ELF-1 (cell line): ENCODE results near the gene LCT.
A peak's percentile ranks its signal among the peaks of the same experiment; 100 is the strongest.

Experiments
- DNase-seq: peaks from one replicate; pipeline ENCODE4 v3.0.0-alpha.2; 2016; ENCODE audit warnings: low read depth, low spot score

LCT gene

DNA sequence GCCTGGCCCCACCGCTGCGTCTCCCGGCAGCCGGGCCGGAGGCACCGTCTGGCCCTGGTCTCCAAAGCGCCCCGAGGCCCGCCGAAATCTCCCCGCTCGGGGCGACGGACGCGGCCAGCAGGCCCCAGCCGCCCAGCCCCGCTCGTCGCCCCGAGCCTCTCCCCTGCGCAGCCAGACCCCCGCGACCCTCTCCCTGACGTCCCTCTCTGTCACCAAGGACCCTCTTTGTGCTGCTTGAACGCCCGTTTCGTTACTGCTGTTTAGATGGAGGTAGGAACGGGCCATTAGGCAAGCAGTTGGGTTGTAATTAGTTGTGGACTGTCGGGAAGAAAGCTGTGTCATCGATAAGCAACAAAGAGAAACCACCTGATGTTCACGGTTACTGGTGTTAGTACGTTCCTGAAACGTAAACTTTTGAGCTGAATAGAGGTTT, 94.6 kb downstream of the LCT start:
- DNase-seq: peak; percentile 76

DNA sequence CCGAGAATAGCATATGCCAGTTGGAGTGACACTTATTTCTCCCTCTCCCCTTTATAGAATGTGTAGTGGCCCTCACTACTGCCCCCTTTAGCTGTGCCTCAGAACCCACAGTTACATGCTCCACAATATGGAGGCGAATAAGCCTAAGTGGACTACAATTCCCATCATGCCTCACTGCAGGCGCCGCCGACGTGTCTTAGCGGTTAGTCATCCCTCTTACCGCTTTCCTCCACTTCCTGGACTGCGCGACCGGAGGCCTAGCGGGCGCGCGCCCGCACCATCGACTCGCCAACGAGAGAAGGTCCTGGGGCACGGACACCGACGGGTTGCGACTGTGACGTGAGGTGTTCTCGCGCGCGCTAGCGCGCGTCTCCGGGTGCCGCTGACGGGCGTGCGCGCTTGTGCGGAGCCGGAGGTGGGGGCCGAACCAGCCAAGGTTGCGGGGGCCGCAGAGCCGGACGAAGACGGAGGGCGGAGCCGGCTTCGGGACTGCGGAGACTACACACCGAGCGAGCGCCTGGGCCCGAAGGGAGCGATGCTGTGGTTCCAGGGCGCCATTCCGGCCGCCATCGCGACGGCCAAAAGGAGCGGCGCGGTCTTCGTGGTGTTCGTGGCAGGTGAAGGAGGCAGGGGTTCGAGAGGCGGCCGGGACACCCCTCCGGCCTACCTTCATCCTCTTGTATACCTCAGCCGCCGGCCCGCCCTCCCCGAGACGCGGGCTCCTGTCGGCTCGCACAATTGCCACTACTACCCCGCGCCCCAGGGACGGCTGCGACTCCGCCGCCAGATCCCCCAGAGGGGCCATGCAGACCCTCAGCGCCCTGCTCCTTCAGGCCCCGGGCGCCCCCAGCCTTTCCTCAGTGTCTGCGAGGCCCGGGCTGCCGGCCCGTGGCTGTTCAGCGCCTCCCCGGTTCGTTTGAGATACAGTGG, 95.3 kb downstream of the LCT start, which contains the start of gene UBXN4:
Gene UBXN4 (plus strand): TSS at position 461 of the 930 bp plus-strand sequence. CDS start 75 bp downstream, at position 536.
- peak; percentile 99 for DNase-seq

- DNase-seq: no peak
Measured at GRCh38 chr2:135741043-135741394, 96.0 kb downstream of the LCT start.

GRCh38 chr2:135740206-135740605, 96.8 kb downstream of the LCT start:
- no peak for DNase-seq
